Smooth muscle cell (in vitro differentiated cells): ENCODE results near the gene DCAF16. TPM values are rescaled to one million over a fixed set of nuclear protein-coding genes. Genes with fewer than 3 reads are reported as not detected.

Experiments used
- DNase-seq: peaks from one replicate; lab custom pipeline; 2025; ENCODE audit not compliant: unreplicated experiment; lab: John Stamatoyannopoulos, UW
- H2AFZ ChIP-seq: fragments of 200-600 bp; sonication (generic); 2 replicates; pipeline ENCODE4 v1.6.0; 2016; ENCODE audit warnings: antibody characterized with exemption, low read depth, mild to moderate bottlenecking
- H3F3A ChIP-seq: fragments of 200-600 bp; sonication (generic); 2 replicates; pipeline ENCODE4 v1.6.0; 2017; ENCODE audit warnings: antibody characterized with exemption, low read depth
- H3K27ac ChIP-seq: fragments of 200-600 bp; sonication (generic); 2 replicates; pipeline ENCODE4 v1.5.1; 2016; ENCODE audit warnings: low read depth, mild to moderate bottlenecking
- H3K27me3 ChIP-seq: fragments of 200-600 bp; sonication (generic); 2 replicates; pipeline ENCODE4 v1.6.1; 2016; ENCODE audit warnings: low read depth, mild to moderate bottlenecking
- H3K36me3 ChIP-seq: fragments of 200-600 bp; sonication (generic); 2 replicates; pipeline ENCODE4 v1.5.1; 2016; ENCODE audit warnings: low read depth
- H3K4me1 ChIP-seq: fragments of 200-600 bp; sonication (generic); 2 replicates; pipeline ENCODE4 v1.5.1; 2016; ENCODE audit warnings: low read depth
- H3K4me2 ChIP-seq: fragments of 200-600 bp; sonication (generic); 2 replicates; pipeline ENCODE4 v1.6.0; 2016; ENCODE audit warnings: mild to moderate bottlenecking
- H3K4me3 ChIP-seq: fragments of 200-600 bp; sonication (generic); 2 replicates; pipeline ENCODE4 v1.5.1; 2016; ENCODE audit warnings: mild to moderate bottlenecking
- H3K79me2 ChIP-seq: fragments of 200-600 bp; sonication (generic); 2 replicates; pipeline ENCODE4 v1.6.0; 2016; ENCODE audit warnings: low read depth, mild to moderate bottlenecking
- H3K9ac ChIP-seq: fragments of 200-600 bp; sonication (generic); 2 replicates; pipeline ENCODE4 v1.6.0; 2016; ENCODE audit warnings: low read depth
- H3K9me3 ChIP-seq: fragments of 200-600 bp; sonication (generic); replicated peaks from 2 replicates; pipeline ENCODE4 v1.5.1; 2016; ENCODE audit warnings: low read depth
- H4K20me1 ChIP-seq: fragments of 200-600 bp; sonication (generic); 2 replicates; pipeline ENCODE4 v1.6.0; 2016; ENCODE audit warnings: low read depth
- CTCF ChIP-seq: fragments of 200-600 bp; sonication (generic); IDR thresholded peaks from 2 replicates; pipeline ENCODE4 v1.5.1; 2017; ENCODE audit warnings: borderline replicate concordance, mild to moderate bottlenecking, antibody characterized with exemption; ENCODE audit not compliant: insufficient read depth, poor library complexity, severe bottlenecking
- WGBS: methylation state at CpG from one replicate; pipeline ENCODE4 v1.1.7; 2016; ENCODE audit warnings: low lambda C conversion rate; 5-methylcytosine and 5-hydroxymethylcytosine counted together
- polyA plus RNA-seq: library from polyadenylated mRNA; unstranded; fragments of >200 nt; fragmentation: Nextera tagmentation; extraction: Ambion mirVana; gene quantifications from 2 replicates; pipeline ENCODE4 v1.2.1, GENCODE V29; 2016
- total RNA-seq: library from RNA; depleted of rRNA; stranded (reverse); fragments of >200 nt; gene quantifications from 2 replicates; pipeline ENCODE4 v1.2.3, GENCODE V29; 2014

DCAF16 gene
- total and polyA plus RNA-seq, 2 experiments from 2014 or later, result 6.5 to 19.3 TPM

- H2AFZ ChIP-seq, result peak overlapping the region; percentile 74
- 81% methylated on average over 5 of the region's 5 CpGs for whole genome bisulfite sequencing
- peaks cover 18% of the 10 kb centered on the region for H3K4me1 ChIP-seq
- TF ChIP-seq CTCF, result peak; percentile 51
- no peak overlapping the region for H3K27ac ChIP-seq
- no peaks in the 10 kb centered on the region for H3K27me3 ChIP-seq
- H3K9me3 ChIP-seq, result no peaks in the 10 kb centered on the region
- H3K79me2 ChIP-seq, result peaks cover 53% of the 10 kb centered on the region
- no peak for DNase-seq
- H3K4me3 ChIP-seq, result no peak overlapping the region
- H3K4me2 ChIP-seq, result no peak overlapping the region
- H3F3A ChIP-seq, result no peaks in the 10 kb centered on the region
- no peak overlapping the region for H3K9ac ChIP-seq
- no peaks in the 10 kb centered on the region for H3K36me3 ChIP-seq
- no peaks in the 10 kb centered on the region for H4K20me1 ChIP-seq
Measured at GRCh38 chr4:17817027-17817426, 6.5 kb upstream of the DCAF16 start.

- 97% methylated on average over 12 of the region's 12 CpGs for WGBS
- Histone ChIP-seq H3K27me3 (no peaks in the 10 kb centered on the region), H3K4me1 (peaks cover 18% of the 10 kb centered on the region), H3K4me2 (no peak overlapping the region), H3K9ac (no peak overlapping the region), H3K27ac (no peak overlapping the region), H3K36me3 (no peaks in the 10 kb centered on the region), H3K4me3 (no peak overlapping the region), H4K20me1 (no peaks in the 10 kb centered on the region), H3K79me2 (peaks cover 61% of the 10 kb centered on the region), H3F3A (no peaks in the 10 kb centered on the region), H3K9me3 (no peaks in the 10 kb centered on the region), H2AFZ (no peak overlapping the region)
- no peak for TF ChIP-seq CTCF
- no peak for DNase-seq
Measured at GRCh38 chr4:17816142-17816541, 5.6 kb upstream of the DCAF16 start.

- Histone ChIP-seq H3K27ac (no peak overlapping the region), H3K4me2 (no peak overlapping the region)
- WGBS, result 67% methylated on average over 3 of the region's 3 CpGs
Measured at GRCh38 chr4:17814140-17814539, 3.6 kb upstream of the DCAF16 start.

More at GRCh38 chr4:17814140-17814539, 3.6 kb upstream of the DCAF16 start:
- no peak for TF ChIP-seq CTCF
- H3K9me3 ChIP-seq, result no peaks in the 10 kb centered on the region
- peaks cover 67% of the 10 kb centered on the region for H3K79me2 ChIP-seq
- H3K27me3 ChIP-seq, result no peaks in the 10 kb centered on the region
- no peak overlapping the region for H3K9ac ChIP-seq
- H2AFZ ChIP-seq, result peak overlapping the region; percentile 43
- no peaks in the 10 kb centered on the region for H3K36me3 ChIP-seq
- H3K4me3 ChIP-seq, result no peak overlapping the region
- H3K4me1 ChIP-seq, result peaks cover 23% of the 10 kb centered on the region
- peaks cover 8% of the 10 kb centered on the region for H4K20me1 ChIP-seq
- no peak for DNase-seq
- H3F3A ChIP-seq, result no peaks in the 10 kb centered on the region
